ENCODE data around the gene WDR59. TPM values are rescaled to one million over a fixed set of nuclear protein-coding genes. Genes with fewer than 3 reads are reported as not detected.

WDR59 gene
- total RNA-seq, 4 donors from 2014 or later: 12.9 to 31.3 (median 19.5) TPM

DNA sequence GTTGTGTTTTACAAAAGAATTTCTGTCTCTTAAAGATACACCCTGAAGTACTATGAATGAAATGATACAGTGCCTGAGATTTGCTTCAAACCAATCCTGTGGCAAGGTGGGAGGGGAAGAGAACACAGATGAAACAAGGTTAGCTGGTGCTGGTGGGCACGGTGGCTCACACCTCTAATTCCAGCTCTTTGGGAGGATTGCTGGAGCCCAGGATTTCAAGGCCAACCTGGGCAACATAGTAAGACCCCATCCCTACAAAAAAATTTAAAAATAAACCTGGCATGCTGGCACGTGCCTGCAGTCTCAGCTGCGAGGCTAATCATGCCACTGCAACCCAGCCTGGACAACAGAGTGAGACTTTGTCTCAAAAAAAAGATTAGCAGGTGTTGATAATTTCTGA, 143.0 kb downstream of the WDR59 start:
- ATAC-seq (no peak), DNase-seq (no peak)
- no peak overlapping the region for H3K4me3 ChIP-seq
- intact Hi-C loops (cut with DNase I; ENCODE audit: low total_unique reads): no loop called here
- H3K9me3 ChIP-seq: no peaks in the 10 kb centered on the region
- TF ChIP-seq POLR2A (IDR thresholded peaks at IDR 0.05): no peak
- TF ChIP-seq, protein P1, sequence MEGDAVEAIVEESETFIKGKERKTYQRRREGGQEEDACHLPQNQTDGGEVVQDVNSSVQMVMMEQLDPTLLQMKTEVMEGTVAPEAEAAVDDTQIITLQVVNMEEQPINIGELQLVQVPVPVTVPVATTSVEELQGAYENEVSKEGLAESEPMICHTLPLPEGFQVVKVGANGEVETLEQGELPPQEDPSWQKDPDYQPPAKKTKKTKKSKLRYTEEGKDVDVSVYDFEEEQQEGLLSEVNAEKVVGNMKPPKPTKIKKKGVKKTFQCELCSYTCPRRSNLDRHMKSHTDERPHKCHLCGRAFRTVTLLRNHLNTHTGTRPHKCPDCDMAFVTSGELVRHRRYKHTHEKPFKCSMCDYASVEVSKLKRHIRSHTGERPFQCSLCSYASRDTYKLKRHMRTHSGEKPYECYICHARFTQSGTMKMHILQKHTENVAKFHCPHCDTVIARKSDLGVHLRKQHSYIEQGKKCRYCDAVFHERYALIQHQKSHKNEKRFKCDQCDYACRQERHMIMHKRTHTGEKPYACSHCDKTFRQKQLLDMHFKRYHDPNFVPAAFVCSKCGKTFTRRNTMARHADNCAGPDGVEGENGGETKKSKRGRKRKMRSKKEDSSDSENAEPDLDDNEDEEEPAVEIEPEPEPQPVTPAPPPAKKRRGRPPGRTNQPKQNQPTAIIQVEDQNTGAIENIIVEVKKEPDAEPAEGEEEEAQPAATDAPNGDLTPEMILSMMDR (IDR thresholded peaks at IDR 0.05 in 4 of 5, conservative IDR thresholded peaks at IDR 0.05 in 1 of 5): no peak
- in situ Hi-C loops (cut with MboI; ENCODE audit: low sequenced_read_pairs in 4 of 4): no loop called here
- H3K4me1 ChIP-seq: no peaks in the 10 kb centered on the region
- H3K36me3 ChIP-seq: no peaks in the 10 kb centered on the region
- no peaks in the 10 kb centered on the region for H3K27me3 ChIP-seq
- H3K27ac ChIP-seq: no peak overlapping the region

DNA sequence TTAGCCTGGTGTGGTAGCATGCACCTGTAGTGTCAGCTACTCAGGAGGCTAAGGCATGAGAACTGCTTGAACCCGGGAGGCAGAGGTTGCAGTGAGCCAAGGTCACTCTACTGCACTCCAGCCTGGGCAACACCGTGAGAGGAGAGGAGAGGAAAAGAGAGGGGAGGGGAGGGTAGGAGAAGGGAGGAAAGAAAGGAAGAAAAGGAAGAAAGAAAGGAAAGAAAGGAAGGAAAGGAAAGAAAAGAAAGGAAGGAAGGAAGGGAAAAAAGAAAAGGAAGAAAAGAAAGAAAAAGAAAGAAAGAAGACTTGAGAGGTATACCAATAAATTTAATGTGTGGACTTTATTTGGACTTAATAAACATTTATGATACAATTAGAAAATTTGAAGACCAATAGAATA, 143.5 kb downstream of the WDR59 start:
- H3K36me3 ChIP-seq: no peaks in the 10 kb centered on the region
- intact Hi-C loops (cut with DNase I; ENCODE audit: low total_unique reads) (no loop called here), in situ Hi-C loops (cut with MboI; ENCODE audit: low sequenced_read_pairs in 4 of 4) (no loop called here)
- no peaks in the 10 kb centered on the region for H3K4me1 ChIP-seq
- DNase-seq (no peak), ATAC-seq (no peak)
- TF ChIP-seq, protein P1 (IDR thresholded peaks at IDR 0.05 in 4 of 5, conservative IDR thresholded peaks at IDR 0.05 in 1 of 5): no peak
- TF ChIP-seq POLR2A (IDR thresholded peaks at IDR 0.05): no peak
- no peak overlapping the region for H3K4me3 ChIP-seq
- H3K27ac ChIP-seq: no peak overlapping the region
- no peaks in the 10 kb centered on the region for H3K9me3 ChIP-seq
- H3K27me3 ChIP-seq: no peaks in the 10 kb centered on the region

DNA sequence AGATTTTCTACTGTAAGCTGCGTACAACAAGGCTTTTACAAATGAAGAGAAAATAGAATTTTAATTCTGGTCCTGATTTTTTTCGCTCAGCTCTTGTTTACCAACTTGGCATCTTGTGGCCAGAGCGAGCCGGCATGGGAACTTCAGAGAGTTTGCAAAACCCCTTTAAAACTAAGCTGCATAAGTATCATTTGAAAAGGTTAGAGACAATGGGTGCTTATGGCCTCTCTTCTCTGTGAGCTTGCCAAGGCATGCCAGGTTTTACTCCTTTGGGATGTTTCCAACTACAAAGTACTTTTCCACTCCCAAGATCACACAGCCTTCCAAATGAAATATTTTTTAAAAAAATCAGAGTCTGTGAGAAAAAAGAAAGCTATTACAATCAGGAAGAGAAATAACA, 147.9 kb downstream of the WDR59 start:
- intact Hi-C loops (cut with DNase I; ENCODE audit: low total_unique reads) (no loop called here), in situ Hi-C loops (cut with MboI; ENCODE audit: low sequenced_read_pairs in 4 of 4) (no loop called here)
- TF ChIP-seq, protein P1 (IDR thresholded peaks at IDR 0.05 in 4 of 5, conservative IDR thresholded peaks at IDR 0.05 in 1 of 5): no peak
- no peak for TF ChIP-seq POLR2A (IDR thresholded peaks at IDR 0.05)
- Histone ChIP-seq H3K4me3 (no peak overlapping the region), H3K4me1 (no peaks in the 10 kb centered on the region), H3K9me3 (no peaks in the 10 kb centered on the region), H3K27me3 (no peaks in the 10 kb centered on the region), H3K27ac (no peak overlapping the region), H3K36me3 (no peaks in the 10 kb centered on the region)
- DNase-seq (no peak), ATAC-seq (no peak)

DNA sequence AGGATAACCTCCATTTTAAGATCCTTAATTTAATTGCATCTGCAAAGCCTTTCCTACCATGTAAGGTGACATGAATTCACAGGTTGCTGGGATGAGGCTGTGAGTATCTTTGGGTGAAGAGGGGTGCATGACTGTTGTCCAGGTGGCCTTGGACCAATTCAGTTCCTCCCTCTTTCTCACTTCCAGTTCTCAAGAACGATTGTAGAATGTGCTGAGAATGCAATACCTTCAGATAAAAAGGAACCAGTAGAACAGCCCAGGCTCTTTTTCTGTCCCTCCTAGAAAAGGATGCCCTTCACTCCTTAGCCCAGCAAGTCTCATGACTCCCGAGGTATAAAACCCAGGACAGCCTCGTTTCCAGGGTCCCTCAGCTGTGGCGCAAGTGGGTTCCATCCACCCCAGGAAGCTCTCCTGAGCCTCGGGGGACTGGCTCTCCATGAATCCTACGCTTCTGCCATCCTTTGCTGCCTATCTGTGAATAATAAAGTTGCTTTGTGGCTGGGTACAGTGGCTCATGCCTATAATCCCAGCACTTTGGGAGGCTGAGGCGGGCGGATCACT, 148.7 kb downstream of the WDR59 start:
- Histone ChIP-seq H3K4me3 (no peak overlapping the region), H3K27me3 (no peaks in the 10 kb centered on the region), H3K27ac (no peak overlapping the region), H3K4me1 (no peaks in the 10 kb centered on the region), H3K36me3 (no peaks in the 10 kb centered on the region), H3K9me3 (no peaks in the 10 kb centered on the region)
- no peak for TF ChIP-seq POLR2A (IDR thresholded peaks at IDR 0.05)
- TF ChIP-seq, protein P1 (IDR thresholded peaks at IDR 0.05 in 4 of 5, conservative IDR thresholded peaks at IDR 0.05 in 1 of 5): no peak
- intact Hi-C loops (cut with DNase I; ENCODE audit: low total_unique reads) (no loop called here), in situ Hi-C loops (cut with MboI; ENCODE audit: low sequenced_read_pairs in 4 of 4) (no loop called here)
- ATAC-seq (no peak), DNase-seq (no peak)

DNA sequence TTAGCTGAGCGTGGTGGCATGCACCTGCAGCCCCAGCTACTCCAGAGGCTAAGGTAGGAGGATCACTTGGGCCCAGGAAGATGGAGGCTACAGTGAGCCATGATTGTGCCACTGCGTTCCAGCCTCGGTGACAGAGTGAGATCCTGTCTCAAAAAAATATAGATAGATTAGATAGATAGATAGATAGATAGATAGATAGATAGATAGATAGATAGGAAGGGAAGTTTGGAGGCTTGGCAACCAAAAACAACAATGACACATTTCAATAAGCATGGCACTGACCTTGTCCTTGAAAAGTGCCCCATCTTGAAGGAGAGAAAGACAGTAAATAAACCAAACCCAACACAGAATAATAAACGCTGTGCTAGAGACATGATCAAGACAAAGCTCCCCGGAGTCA, 152.7 kb downstream of the WDR59 start:
- in situ Hi-C loops (cut with MboI; ENCODE audit: low sequenced_read_pairs in 4 of 4): no loop called here
- Histone ChIP-seq H3K27ac (no peak overlapping the region), H3K4me1 (no peaks in the 10 kb centered on the region), H3K9me3 (no peaks in the 10 kb centered on the region), H3K36me3 (no peaks in the 10 kb centered on the region), H3K4me3 (no peak overlapping the region), H3K27me3 (no peaks in the 10 kb centered on the region)
- no peak for ATAC-seq
- TF ChIP-seq, protein P1 (IDR thresholded peaks at IDR 0.05 in 4 of 5, conservative IDR thresholded peaks at IDR 0.05 in 1 of 5): no peak
- no peak for TF ChIP-seq POLR2A (IDR thresholded peaks at IDR 0.05)
- no peak for DNase-seq
- intact Hi-C loops (cut with DNase I; ENCODE audit: low total_unique reads): no loop called here

All from gastrocnemius medialis (tissue), 4 donors.